M059J (cell line): Measurements from ENCODE around the gene MOSMO. TPM values are rescaled to one million over a fixed set of nuclear protein-coding genes. Genes with fewer than 3 reads are reported as not detected.

ENCODE experiments used
- total RNA-seq: library from RNA; depleted of rRNA; stranded (reverse); fragments of >200 nt; shearing (Covaris generic); gene quantifications from 2 replicates; pipeline ENCODE4 v1.2.3, GENCODE V29; 2014; rRNA removed

MOSMO gene
- total RNA-seq, 1 experiment from 2014 or later, result 16.2 TPM

Other genes starting within 250 kb of the MOSMO start
- 1.9 and 6.8 TPM in 2 replicates for gene NPIPB4, start 150.4 kb upstream of the MOSMO start, total RNA-seq
- gene UQCRC2, start 54.8 kb upstream of the MOSMO start, total RNA-seq, result 154 and 171 TPM in 2 replicates
- not detected in 2 replicates for gene PDZD9, start 7.0 kb upstream of the MOSMO start, total RNA-seq
- gene VWA3A, start 84.4 kb downstream of the MOSMO start, total RNA-seq, result not detected in 2 replicates
- not detected in 2 replicates for gene SDR42E2, start 154.4 kb downstream of the MOSMO start, total RNA-seq
- gene EEF2K, start 198.2 kb downstream of the MOSMO start, total RNA-seq, result 10.4 and 19.1 TPM in 2 replicates